ENCODE results near the gene MAML3.
A peak's percentile ranks its signal among the peaks of the same experiment; 100 is the strongest.

- no peak for TF ChIP-seq POLR2AphosphoS5 (IDR thresholded peaks at IDR 0.05; ENCODE audit: low read depth, low read length)
- no peak for TF ChIP-seq POLR2A (IDR thresholded peaks at IDR 0.05; ENCODE audit: low read depth, low read length)
- peak; percentile 30 for TF ChIP-seq SPI1 (IDR thresholded peaks at IDR 0.05; ENCODE audit: low read depth, low read length)
- TF ChIP-seq TAF1 (IDR thresholded peaks at IDR 0.05; ENCODE audit: low read depth, low read length): no peak
- no peak for TF ChIP-seq POU2F2 (IDR thresholded peaks at IDR 0.05; ENCODE audit: low read depth, low read length)
- no peak for TF ChIP-seq PAX5 (IDR thresholded peaks at IDR 0.05; ENCODE audit: insufficient read depth, low read length, severe bottlenecking)
Observed at GRCh38 chr4:139685180-139685579, 468.8 kb downstream of the MAML3 start.

Measured in GM12891 (cell line).